H1 (cell line): ENCODE results near the gene NONO. TPM values are rescaled to one million over a fixed set of nuclear protein-coding genes. Genes with fewer than 3 reads are reported as not detected.

Source experiments
- CBX8 ChIP-seq: fragments of 300-800, 300-1000 bp; sonication (generic); IDR thresholded peaks from 2 replicates; pipeline ENCODE4 v1.7.1; 2016; ENCODE audit warnings: low read depth, low read length, borderline replicate concordance
- E2F6 ChIP-seq: IDR thresholded peaks from 2 replicates; pipeline ENCODE4 v1.6.1; 2012; ENCODE audit warnings: inconsistent platforms
- GABPA ChIP-seq: IDR thresholded peaks from 2 replicates; pipeline ENCODE4 v1.6.1; 2011; ENCODE audit warnings: mild to moderate bottlenecking, low read length, moderate library complexity, borderline replicate concordance; ENCODE audit not compliant: insufficient read depth
- MAFK ChIP-seq: IDR thresholded peaks from 2 replicates; pipeline ENCODE4 v1.6.1; 2012; ENCODE audit warnings: low read depth, mild to moderate bottlenecking, improper control_type of control experiment, low read length
- polyA plus RNA-seq, 7 experiments: library from polyadenylated mRNA; depleted of rRNA in 3 of 7; stranded (reverse) in 5 of 7; unstranded in 2 of 7; fragments of >200 nt in 5 of 7; fragments of 200-250 nt in 2 of 7; gene quantifications; 1 replicate in 5 of 7; 2 replicates in 1 of 7; 4 replicates in 1 of 7; pipeline versions ENCODE4 v1.2.1 to v1.2.3, GENCODE V29; 2011 to 2013; ENCODE audit warnings: missing spikeins in 2 of 7, mixed read lengths in 2 of 7
- total RNA-seq: library from RNA; stranded (reverse); fragmentation: NEBNext Ultra II Directional; extraction: Animal tissue kit (Norgen Biotek cat#: 25700); gene quantifications from 2 replicates; pipeline ENCODE4 v1.2.1, GENCODE V29; 2021

The NONO gene
- total and polyA plus RNA-seq, 2 of the 8 experiments (the other 6 are each of a cell fraction or from before 2014, with no cell fraction given), result 641 to 728 TPM

- TF ChIP-seq GABPA (no peak), CBX8 (no peak), E2F6 (no peak), MAFK (no peak)
Observed at GRCh38 chrX:71291381-71291780, 7.9 kb downstream of the NONO start (continued).
